GM19023 (cell line): ENCODE results near the gene ZNF398.

Experiments used
- ATAC-seq: cut with Tn5 transposase; IDR thresholded peaks from one replicate; pipeline ENCODE4 v1.9.1; 2021; ENCODE audit warnings: mild to moderate bottlenecking, moderate library complexity; ENCODE audit not compliant: unreplicated experiment

Gene ZNF398

DNA sequence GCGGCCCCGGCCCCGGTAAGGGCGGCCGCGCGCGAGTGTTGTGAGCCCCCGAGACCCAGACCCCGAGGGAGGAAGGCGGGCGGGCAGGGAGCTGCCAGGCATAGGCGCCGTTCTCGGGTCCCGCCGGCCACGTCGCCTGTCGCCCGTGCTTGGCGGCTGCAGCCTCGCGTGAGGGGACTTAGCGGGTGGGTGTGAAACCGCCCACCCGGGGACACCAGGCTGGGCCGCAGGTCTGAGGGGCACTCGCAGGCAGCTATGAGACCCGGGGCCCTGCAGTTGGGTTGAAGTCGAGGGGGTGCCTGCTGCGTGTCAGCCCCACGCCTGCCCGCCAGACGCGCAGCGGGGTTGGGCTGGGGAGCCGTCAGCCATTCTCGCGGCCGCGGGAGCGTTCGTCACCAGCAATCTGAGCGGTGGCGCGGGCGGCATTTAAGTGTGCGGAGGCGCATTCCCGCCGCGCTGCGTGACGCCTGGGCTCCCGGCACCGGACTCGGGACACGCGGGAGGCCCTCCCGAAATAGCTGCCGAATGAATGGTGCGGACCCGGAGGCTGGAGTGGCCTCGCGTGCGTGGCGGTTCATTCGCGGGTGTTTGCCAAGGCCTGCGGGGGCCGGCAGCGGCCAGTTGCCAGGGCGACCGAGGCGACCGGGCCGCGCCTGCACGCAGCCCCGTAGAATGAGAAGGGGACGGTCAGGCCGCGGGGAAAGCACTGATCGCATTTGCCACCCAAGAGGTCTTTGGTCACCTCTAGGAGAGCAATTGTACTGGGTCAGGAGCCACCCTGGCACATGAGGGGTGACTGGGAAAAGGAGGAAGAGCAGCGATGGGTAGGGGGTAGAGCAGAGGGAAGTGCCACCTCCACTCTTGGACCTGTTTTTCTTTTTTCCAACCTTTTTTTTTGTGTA is 750 bp downstream of the ZNF398 start:
- peak; percentile 35 for ATAC-seq

- no peak for ATAC-seq
Measured at GRCh38 chr7:149150981-149151380, 3.7 kb downstream of the ZNF398 start.

DNA sequence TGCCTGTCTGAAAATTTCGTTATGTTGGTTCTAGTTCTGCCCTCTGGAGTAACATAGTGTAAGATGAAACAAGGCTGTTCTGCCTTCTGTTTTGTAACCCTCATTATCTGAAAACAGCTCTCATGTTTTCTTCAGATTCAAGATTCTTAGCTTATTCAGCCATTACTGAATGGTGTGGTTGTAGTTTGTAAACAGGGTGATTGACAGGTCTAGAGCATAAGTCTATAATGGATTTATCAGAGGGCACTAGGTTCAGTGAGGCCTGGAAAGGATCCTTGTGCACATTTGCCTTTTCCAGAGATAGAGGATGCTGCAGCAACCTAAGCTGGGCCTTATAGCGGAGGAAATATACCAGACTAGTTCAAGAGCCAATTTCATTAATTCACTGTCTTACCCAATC is 6.1 kb downstream of the ZNF398 start:
- no peak for ATAC-seq

DNA sequence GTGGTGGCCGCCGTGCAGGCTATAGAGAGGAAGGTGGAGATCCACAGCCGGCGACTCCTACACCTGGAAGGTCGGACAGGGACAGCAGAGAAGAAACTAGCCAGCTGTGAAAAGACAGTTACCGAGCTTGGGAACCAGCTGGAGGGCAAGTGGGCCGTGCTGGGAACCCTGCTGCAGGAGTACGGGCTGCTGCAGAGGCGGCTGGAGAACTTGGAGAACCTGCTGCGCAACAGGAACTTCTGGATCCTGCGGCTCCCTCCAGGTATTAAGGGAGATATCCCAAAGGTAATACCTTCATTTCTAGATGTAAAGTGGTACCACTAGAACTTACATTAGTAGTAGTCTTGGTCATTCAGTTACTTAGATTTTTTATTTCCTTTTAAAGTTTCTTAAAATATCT is 6.8 kb downstream of the ZNF398 start:
- no peak for ATAC-seq

GRCh38 chr7:149156898-149157297 is 9.6 kb downstream of the ZNF398 start:
- no peak for ATAC-seq

- no peak for ATAC-seq
Measured at GRCh38 chr7:149161241-149161848, 14.1 kb downstream of the ZNF398 start.

DNA sequence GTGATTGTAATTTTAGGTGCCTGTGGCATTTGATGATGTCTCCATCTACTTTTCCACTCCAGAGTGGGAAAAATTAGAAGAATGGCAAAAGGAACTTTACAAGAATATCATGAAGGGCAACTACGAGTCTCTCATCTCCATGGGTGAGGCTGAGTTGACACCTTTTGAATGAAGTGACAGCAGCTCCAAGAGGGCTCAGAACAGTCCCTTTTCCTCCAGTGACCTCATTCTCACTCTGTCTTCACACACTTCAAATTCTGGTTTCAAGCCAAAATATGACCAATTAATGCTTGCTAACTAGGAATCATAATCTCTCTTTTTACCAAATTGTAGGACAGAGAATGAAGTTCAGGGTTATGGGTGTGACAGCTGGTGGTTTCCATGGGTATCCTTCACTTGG is 18.9 kb downstream of the ZNF398 start:
- ATAC-seq: no peak

DNA sequence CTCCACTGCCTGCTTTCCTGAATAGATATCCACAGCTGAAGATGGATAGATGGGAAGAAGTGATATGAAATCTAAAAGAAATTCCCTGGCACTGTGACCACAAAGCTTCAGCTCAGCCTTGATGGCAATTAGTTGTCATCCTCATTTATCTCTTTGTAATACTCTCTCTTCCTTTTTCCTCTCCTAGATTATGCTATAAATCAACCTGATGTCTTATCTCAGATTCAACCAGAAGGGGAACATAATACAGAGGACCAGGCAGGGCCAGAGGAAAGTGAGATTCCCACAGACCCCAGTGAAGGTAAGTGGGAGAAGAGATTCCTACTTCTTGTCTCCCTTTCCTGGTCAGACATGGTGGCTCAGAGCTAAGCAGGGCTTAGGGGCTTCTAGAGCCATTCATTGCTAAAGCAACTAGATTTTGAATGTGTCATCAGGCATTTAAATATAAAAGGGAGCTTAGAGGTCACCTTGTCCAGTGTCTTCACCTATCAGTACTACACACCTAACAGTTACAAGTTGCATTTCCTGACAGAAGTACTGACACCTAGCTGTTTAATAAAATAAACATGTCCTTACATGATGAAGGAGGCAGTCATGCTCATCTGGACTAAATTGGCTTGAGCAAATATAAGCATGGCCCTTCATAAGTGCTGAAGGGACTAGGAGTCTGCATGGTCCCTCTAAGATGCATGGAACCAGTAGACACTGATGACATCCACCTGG is 19.5 kb downstream of the ZNF398 start:
- ATAC-seq: no peak

DNA sequence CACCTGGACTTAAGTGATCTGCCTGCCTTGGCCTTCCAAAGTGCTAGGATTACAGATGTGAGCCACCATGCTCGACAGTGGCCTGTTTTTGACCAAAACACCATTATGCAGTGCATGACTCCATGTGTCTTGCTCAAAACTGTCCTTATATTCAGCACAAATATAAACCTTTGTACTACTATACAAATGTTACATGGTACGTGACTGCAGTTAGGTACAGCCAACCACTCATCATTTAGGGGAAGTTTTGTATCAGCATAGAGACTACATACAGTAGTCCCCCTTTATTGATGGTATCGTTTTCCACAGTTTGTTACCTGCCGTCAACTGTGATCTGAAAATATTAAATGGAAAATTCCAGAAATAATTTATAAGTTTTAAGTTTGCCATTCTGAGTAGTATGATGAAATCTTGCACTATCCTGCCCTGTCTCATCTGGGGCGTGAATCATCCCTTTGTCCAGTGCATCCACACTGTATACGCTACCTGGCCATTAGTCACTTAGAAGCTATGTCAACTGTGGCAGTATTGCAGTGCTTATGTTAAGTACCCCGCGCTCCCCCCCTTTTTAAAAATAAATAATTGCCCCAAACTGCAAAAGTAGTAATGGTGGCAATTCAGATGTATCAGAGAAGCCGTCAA is 24.8 kb downstream of the ZNF398 start:
- no peak for ATAC-seq

DNA sequence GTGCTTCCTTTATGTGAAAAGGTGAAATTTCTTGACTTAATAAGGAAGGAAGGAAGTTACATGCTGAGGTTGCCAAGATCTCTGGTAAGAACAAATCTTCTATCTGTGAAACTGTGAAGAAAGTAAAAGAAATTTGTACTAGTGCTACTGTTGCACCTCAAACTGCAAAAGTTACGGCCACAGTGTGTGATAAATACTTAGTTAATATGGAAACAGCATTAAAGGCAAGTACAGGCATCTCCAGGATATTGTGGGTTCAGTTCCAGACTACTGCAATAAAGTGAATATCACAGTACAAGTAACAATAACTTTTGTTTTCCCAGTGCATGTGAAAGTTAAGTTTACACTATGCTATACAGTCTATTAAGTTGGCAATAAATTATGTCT is 25.3 kb downstream of the ZNF398 start:
- no peak for ATAC-seq

DNA sequence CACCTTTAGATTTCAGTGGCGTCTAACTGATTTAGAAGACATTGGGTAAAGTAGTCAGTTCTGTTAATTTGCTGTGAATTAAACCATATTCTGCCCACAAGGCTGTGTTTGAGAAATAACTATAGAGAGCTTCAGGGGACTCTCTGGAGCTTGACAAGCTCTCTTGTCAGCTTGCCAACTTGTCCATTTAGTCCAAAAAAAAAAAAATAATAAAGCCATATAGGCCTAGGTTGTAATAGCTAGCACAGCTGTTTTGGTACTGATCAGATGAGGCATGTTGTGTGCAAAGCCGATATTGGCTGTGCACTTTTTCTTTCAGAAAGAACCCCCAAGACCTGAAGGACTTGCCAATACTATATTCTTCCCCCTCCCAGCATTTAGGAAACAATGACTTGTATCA is 27.9 kb downstream of the ZNF398 start:
- no peak for ATAC-seq

DNA sequence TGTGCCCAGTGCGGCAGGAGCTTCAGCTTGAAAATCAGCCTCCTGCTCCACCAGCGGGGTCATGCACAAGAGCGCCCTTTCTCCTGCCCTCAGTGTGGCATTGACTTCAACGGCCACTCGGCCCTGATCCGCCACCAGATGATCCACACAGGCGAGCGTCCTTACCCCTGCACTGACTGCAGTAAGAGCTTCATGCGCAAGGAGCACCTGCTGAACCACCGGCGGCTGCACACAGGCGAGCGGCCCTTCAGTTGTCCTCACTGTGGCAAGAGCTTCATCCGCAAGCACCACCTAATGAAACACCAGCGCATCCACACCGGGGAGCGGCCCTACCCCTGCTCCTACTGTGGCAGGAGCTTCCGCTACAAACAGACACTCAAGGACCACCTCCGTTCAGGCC is 32.0 kb downstream of the ZNF398 start:
- no peak for ATAC-seq

- ATAC-seq: no peak
Measured at GRCh38 chr7:149180722-149181449, 33.6 kb downstream of the ZNF398 start.

DNA sequence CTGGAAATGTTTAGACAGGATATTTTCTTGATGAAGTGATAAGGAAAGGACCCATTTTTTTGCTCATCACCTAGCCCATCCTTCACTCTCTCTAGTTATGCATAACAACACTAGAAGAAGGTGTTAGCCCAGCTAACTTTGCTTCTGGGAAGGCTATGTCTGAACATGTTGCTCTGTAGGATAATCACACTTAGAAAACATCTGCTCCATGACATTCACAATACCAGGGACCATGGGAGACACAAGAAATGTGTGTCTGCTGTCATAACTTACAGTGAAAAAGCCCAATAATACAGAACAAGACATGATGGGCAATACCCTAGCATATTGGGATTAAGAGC is 34.2 kb downstream of the ZNF398 start:
- no peak for ATAC-seq

GRCh38 chr7:149184274-149184673 is 37.0 kb downstream of the ZNF398 start:
- no peak for ATAC-seq

GRCh38 chr7:149188213-149188612 is 41.0 kb downstream of the ZNF398 start:
- no peak for ATAC-seq

DNA sequence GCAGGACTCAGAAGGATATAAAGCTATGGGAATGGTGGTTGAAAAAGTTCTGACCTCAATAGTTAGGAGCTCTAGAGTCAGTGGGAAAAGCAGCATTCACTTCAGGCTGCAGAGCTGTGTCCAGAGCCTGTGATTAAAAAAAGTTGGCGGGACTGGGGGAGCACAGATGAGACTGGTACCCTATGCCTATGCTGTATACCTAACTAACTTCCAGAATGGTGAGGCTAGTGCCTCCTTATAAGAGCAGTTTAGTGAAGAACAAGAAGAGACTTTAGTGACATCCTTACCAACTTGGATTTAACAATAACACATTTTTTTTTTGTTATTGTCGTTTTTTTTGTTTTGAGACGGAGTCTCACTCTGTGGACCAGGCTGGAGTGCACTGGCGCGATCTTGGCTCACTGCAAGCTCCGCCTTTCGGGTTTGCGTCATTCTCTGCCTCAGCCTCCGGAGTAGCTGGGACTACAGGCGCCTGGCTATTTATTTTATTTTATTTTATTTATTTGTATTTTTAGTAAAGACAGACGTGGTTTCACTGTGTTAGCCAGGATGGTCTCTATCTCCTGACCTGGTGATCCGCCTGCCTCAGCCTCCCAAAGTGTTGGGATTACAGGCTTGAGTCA is 41.5 kb downstream of the ZNF398 start:
- ATAC-seq: no peak

DNA sequence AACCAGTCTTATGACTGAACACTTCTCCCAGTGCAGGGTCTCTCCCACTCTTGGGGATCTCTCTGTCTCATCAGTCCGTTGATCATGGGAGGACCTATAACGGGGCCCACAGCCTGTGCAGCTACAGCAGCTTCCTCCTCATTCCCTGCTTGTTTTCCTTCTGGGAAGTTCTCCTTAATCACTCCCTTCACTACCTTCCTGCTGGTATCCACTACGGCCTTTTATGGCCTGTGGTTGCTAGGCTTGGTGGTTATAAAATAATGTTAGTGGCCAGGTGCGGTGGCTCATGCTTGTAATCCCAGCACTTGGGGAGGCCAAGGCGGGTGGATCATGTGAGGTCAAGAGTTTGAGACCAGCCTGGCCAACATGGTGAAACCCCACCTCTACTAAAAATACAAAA is 44.6 kb downstream of the ZNF398 start:
- ATAC-seq: no peak

DNA sequence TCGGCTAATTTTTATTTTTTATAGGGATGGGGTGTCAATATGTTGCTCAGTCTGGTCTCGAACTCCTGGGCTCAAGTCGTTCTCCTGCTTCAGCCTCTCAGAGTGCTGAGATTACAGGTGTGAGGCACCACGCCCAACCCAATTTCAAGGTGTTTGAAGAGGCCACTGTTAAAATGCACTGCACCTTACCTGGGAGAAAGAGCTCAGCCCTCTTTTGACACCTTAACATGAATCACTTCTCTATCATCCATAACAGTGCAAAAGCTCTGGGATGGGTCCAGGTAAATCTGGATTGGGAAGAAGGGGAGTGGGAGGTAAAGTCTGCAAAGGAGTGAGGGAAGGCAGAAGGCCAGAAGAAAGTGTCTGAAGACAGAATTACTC is 47.5 kb downstream of the ZNF398 start:
- ATAC-seq: no peak
